GM10248 (cell line): ENCODE data around the gene CRTC3.

Experiments used
- CTCF ChIA-PET: fragments of 300-600 bp; sonication (Branson Sonifier 250); formaldehyde crosslinking; extraction: SDS; loops from one replicate; lab custom pipeline; 2021; ENCODE audit warnings: antibody characterized with exemption; lab: Yijun Ruan, JAX
- POLR2A ChIA-PET: fragments of 350-650 bp; sonication (Branson Sonifier 250); formaldehyde crosslinking; extraction: SDS; loops from one replicate; lab custom pipeline; 2020; ENCODE audit warnings: antibody characterized with exemption; lab: Yijun Ruan, JAX
- DNase-seq: peaks from one replicate; pipeline ENCODE4 v3.0.0; 2012; ENCODE audit errors: extremely low spot score
- CTCF ChIP-seq: IDR thresholded peaks from 2 replicates; pipeline ENCODE4 v1.5.1; 2012; ENCODE audit warnings: mild to moderate bottlenecking, low read depth; ENCODE audit errors: extremely low read depth, missing control alignments, control extremely low read depth

CRTC3 gene

GRCh38 chr15:90619939-90620338, 90.2 kb downstream of the CRTC3 start:
- no peak for TF ChIP-seq CTCF
- DNase-seq: no peak
- ChIA-PET POLR2A (no interaction called here), CTCF (interaction anchor here (1.1 to 2.1 kb wide), 3 partner anchors 22 to 96 kb away, joined by 3 to 8 read pairs (median 4); no protein-coding TSS in a partner anchor)

- peak; percentile 84 for DNase-seq
- CTCF ChIA-PET: interaction anchor here (0.8 to 2.1 kb wide), 3 partner anchors 26 to 28 kb away, joined by 3 to 8 read pairs (median 3); no protein-coding TSS in a partner anchor
- TF ChIP-seq CTCF: no peak
- POLR2A ChIA-PET: no interaction called here
Observed at GRCh38 chr15:90620379-90621067, 90.8 kb downstream of the CRTC3 start.

GRCh38 chr15:90623854-90624253, 94.1 kb downstream of the CRTC3 start:
- no peak for TF ChIP-seq CTCF
- ChIA-PET CTCF (no interaction called here), POLR2A (no interaction called here)
- DNase-seq: no peak

GRCh38 chr15:90624278-90624981, 94.7 kb downstream of the CRTC3 start:
- TF ChIP-seq CTCF: no peak
- ChIA-PET POLR2A (no interaction called here), CTCF (interaction anchor here (1.2 to 1.5 kb wide), 2 partner anchors 13 to 262 kb away, joined by 3 read pairs; no protein-coding TSS in a partner anchor)
- DNase-seq: no peak

- DNase-seq: no peak
- no peak for TF ChIP-seq CTCF
- ChIA-PET POLR2A (no interaction called here), CTCF (interaction anchor here (1.2 to 1.5 kb wide), 2 partner anchors 14 to 261 kb away, joined by 3 read pairs; no protein-coding TSS in a partner anchor)
Observed at GRCh38 chr15:90625037-90625436, 95.3 kb downstream of the CRTC3 start.

GRCh38 chr15:90629217-90629616, 99.5 kb downstream of the CRTC3 start:
- no peak for DNase-seq
- no peak for TF ChIP-seq CTCF
- ChIA-PET POLR2A (no interaction called here), CTCF (interaction anchor here (1.2 kb wide), 1 partner anchor 19 kb away, joined by 3 read pairs; no protein-coding TSS in a partner anchor)
